ENCODE results near the gene NUDCD3.

GRCh38 chr7:44512736-44513135, 22.3 kb upstream of the NUDCD3 start:
- TF ChIP-seq POLR2A (IDR thresholded peaks at IDR 0.05; ENCODE audit: control extremely low read depth in 1 of 2, low read depth in 2 of 2, low read length in 2 of 2) (no peak), ATF2 (IDR thresholded peaks at IDR 0.05; ENCODE audit: low read length) (no peak), CHD7 (IDR thresholded peaks at IDR 0.05; ENCODE audit: insufficient replicate concordance, low read length) (no peak), CTCF (IDR thresholded peaks at IDR 0.05; ENCODE audit: control extremely low read depth in 1 of 3, insufficient read depth in 1 of 3, low read depth in 1 of 3, low read length in 3 of 3) (no peak), SP1 (IDR thresholded peaks at IDR 0.05; ENCODE audit: low read depth, low read length) (no peak), RFX5 (IDR thresholded peaks at IDR 0.05; ENCODE audit: borderline replicate concordance, low read depth, low read length) (no peak), RAD21 (IDR thresholded peaks at IDR 0.05 in 1 of 2, conservative IDR thresholded peaks at IDR 0.05 in 1 of 2; ENCODE audit: low read depth in 2 of 2, low read length in 2 of 2) (no peak), RXRA (IDR thresholded peaks at IDR 0.05; ENCODE audit: insufficient read depth, low read depth, low read length) (no peak), HDAC6 (IDR thresholded peaks at IDR 0.05; ENCODE audit: low read depth, low read length) (no peak)

Data from H1 (cell line).